ENCODE measurements around the gene EMP2.
A peak's percentile ranks its signal among the peaks of the same experiment; 100 is the strongest.
"Not testable (repeated sequence)": the region's sequence is repeated elsewhere in the genome, so short reads cannot be mapped to it uniquely, and the experiment has no call there.

The EMP2 gene

GRCh38 chr16:10519929-10520868 lies 60.2 kb downstream of the EMP2 start:
- DNase-seq = no peak

DNA sequence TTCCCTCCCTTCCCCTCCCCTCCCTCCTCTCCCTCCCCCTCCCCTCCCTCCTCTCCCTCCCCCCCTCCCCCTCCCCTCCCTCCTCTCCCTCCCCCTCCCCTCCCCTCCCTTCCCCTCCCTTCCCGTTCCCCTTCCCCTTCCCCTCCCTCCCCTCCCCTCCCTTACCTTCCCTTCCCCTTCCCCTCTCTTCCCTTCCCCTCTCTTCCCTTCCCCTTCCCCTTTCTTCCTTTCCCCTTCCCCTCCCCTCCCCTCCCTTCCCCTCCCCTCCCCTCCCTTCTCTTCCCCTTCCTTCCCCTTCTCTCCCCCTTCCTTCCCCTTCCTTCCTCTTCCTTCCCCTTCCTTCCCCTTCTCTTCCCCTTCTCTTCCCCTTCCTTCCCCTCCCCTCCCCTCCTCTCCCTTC lies 61.1 kb downstream of the EMP2 start:
- no peak for DNase-seq

DNA sequence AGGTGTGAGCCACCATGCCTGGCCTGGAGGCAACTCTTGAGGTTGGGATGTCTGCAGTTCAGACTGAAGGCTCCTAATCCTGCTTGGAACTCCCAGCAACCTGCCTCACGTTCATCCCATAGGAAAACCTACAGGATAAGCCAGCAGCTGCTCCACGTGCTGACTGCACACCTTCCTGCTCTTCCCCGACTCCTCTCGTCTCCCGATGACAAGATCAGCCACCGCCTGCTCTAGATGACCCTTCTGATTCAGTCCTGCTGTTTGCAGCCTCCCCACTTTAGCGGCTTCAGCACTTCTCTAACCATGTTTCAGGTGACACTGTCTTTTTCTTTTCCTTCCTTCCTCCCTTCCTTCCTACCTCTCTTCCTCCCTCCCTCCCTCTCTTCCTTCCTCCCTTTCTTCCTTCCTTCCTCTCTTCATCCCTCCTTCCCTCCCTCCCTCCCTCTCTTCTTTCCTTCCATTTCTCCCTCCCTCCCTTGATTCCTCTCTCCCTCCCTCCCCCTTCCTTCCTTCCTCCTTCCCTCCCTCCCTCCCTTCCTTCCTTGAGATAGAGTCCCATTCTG lies 61.8 kb downstream of the EMP2 start:
- no peak for DNase-seq

DNA sequence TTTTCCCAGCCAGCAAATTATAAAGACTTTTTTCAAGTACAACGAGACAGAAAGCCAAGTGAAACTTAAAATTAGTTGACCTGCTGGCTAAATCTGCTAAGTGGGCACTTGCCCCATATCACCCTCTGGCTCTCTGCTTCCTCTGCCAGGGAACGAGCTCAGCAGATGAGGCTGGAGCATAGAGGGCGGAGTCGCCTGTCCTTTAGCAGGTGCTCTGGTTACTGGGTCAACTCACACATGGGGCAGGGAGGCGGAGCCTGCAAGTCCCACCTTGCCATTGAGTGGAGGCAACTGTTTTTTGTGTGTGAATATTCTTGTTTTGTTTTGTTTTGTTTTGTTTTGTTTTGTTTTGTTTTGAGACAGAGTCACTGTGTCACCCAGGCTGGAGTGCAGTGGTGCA lies 62.5 kb downstream of the EMP2 start:
- DNase-seq = no peak

GRCh38 chr16:10514369-10515055 lies 65.9 kb downstream of the EMP2 start:
- DNase-seq = peak; percentile 47

- no peak for DNase-seq
Measured at GRCh38 chr16:10511829-10512228, 68.6 kb downstream of the EMP2 start.

- DNase-seq = no peak
Measured at GRCh38 chr16:10510279-10510678, 70.1 kb downstream of the EMP2 start.

GRCh38 chr16:10509534-10510025 lies 70.8 kb downstream of the EMP2 start:
- peak; percentile 75 for DNase-seq

DNA sequence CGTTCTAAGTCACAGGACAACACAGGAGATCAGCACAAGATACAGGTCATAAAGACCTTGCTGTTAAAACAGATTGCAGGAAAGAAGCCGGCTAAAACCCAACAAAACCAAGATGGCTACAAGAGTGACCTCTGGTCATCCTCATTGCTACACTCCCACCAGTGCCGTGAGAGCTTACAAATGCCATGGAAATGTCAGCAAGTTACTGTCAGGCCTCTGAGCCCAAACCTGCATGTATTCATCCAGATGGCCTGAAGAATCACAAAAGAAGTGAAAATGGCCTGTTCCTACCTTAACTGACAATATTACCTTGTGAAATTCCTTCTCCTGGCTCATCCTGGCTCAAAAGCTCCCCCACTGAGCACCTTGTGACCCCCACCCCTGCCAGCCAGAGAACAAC lies 75.1 kb downstream of the EMP2 start:
- DNase-seq = not testable (repeated sequence)

- no peak for DNase-seq
Measured at GRCh38 chr16:10504404-10504885, 76.0 kb downstream of the EMP2 start.

DNA sequence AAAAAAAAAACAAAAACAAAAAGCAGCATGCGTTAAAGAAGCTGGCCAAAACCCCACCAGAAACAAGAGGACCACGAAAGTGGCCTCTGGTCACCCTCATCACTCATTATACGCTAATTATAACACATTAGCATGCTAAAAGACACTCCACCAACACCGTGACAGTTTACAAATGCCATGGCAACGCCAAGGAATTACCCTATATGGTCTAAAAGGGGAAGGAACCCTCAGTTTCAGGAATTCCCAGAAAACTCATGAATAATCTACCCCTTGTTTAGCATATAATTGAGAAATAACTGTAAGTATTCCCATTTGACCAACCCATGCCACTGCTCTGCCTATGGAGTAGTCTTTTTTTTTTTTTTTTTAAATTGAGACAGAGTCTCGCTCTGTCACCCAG lies 77.6 kb downstream of the EMP2 start:
- DNase-seq = no peak

GRCh38 chr16:10501016-10501607 lies 79.3 kb downstream of the EMP2 start:
- no peak for DNase-seq

GRCh38 chr16:10500582-10500981 lies 79.8 kb downstream of the EMP2 start:
- DNase-seq = no peak

- DNase-seq = no peak
Measured at GRCh38 chr16:10497132-10498101, 83.0 kb downstream of the EMP2 start.

- DNase-seq = no peak
Measured at GRCh38 chr16:10495031-10495345, 85.4 kb downstream of the EMP2 start.

DNA sequence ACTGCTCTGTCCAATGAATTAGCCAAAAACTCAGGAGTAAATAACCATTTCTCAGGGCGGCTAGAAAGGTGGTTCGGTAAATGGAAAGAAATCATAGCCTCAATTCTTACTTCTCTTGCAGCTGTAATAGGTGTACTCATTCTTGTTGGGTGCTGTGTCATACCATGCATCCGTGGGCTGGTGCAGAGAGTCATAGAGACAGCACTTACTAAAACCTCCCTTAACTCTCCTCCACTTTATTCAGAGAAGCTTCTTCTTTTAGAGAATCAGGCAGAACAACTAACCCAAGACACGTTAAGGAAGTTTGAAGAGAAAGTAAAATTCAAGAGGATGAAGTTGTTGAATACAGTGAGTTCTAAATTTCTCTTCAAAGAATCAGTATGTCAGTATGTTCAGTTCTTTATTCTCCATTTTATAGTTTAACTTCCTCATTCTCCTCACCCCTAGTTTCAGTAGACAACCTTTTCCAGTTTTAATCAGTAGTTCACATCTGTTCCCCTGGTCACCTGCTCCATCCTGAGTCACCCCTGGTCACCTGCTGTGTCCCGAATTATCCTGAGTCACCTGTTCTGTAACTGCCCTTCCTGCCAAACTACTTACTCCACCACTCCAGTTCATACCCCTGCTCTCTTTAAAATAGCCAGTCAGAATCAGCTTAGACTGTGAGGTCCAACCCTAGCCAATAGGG lies 85.9 kb downstream of the EMP2 start:
- no peak for DNase-seq

- DNase-seq = no peak
Measured at GRCh38 chr16:10493276-10493675, 87.1 kb downstream of the EMP2 start.

DNA sequence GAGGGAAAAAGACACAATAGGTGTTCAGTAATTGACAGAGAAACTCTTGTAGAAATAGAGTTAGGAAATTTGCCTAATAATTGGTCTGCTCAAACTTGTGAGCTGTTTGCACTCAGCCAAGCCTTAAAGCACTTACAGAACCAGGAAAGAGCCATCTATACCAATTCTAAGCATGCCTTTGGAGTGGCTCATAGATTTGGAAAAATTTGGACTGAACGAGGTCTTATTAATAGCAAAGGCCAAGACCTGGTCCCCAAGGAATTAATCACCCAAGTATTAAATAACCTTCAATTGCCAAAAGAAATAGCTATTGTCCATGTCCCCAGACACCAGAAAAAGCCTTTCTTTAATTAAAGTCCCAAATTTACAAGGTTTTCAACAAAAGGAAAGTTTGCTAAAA lies 90.3 kb downstream of the EMP2 start:
- DNase-seq = no peak

- DNase-seq = no peak
Measured at GRCh38 chr16:10485698-10486382, 94.6 kb downstream of the EMP2 start.

DNA sequence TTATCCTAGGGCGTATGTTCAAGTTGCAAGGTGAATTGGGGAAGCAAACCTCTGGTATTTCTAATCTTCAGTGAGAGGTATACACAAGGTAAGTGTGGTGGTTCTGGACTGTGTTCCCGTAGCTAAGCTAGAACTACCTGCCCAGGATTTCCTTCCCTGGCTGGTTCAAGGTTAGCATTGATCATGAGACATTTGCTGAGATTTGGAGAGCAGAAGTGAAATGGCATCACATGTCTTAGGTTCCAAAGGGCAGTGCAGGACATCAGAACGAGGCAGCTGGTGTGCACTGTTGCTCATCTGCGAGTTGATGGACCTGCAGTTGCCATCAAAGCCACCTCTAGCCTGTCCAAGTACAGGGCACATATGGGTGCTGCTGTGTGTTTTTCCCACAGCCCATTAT lies 95.2 kb downstream of the EMP2 start:
- DNase-seq = no peak

GRCh38 chr16:10480151-10480550 lies 100.2 kb downstream of the EMP2 start:
- no peak for DNase-seq

Data from kidney glomerular epithelial cell (primary cell).